ENCODE data around the gene RIMS1.
"Not testable (repeated sequence)": the region's sequence is repeated elsewhere in the genome, so short reads cannot be mapped to it uniquely, and the experiment has no call there.

The RIMS1 gene

GRCh38 chr6:72335203-72335602 is 448.9 kb downstream of the RIMS1 start:
- DNase-seq, ATAC-seq: not testable (repeated sequence)

- DNase-seq (no peak), ATAC-seq (no peak)
These were observed 462.6 kb downstream of the RIMS1 start for GRCh38 chr6:72348926-72349325.

- ATAC-seq = no peak
- no peak for DNase-seq
These were observed 464.0 kb downstream of the RIMS1 start for GRCh38 chr6:72350296-72350881.

- ATAC-seq = no peak
- no peak for DNase-seq
These were observed 477.7 kb downstream of the RIMS1 start for GRCh38 chr6:72363844-72364740.

- no peak for ATAC-seq
- DNase-seq = no peak
These were observed 479.4 kb downstream of the RIMS1 start for GRCh38 chr6:72365773-72366172.

GRCh38 chr6:72367439-72367838 is 481.1 kb downstream of the RIMS1 start:
- DNase-seq = no peak
- ATAC-seq = no peak

GRCh38 chr6:72371473-72371872 is 485.1 kb downstream of the RIMS1 start:
- no peak for ATAC-seq
- no peak for DNase-seq

GRCh38 chr6:72374172-72374571 is 487.8 kb downstream of the RIMS1 start:
- DNase-seq = no peak
- no peak for ATAC-seq

- DNase-seq (no peak), ATAC-seq (no peak)
These were observed 488.5 kb downstream of the RIMS1 start for GRCh38 chr6:72374857-72375256.

- no peak for DNase-seq
These were observed 490.4 kb downstream of the RIMS1 start for GRCh38 chr6:72376736-72377135.

GRCh38 chr6:72381076-72381475 is 494.7 kb downstream of the RIMS1 start:
- ATAC-seq (no peak), DNase-seq (no peak)

More at GRCh38 chr6:72376736-72377135, 490.4 kb downstream of the RIMS1 start:
- no peak for ATAC-seq

- DNase-seq = no peak
- no peak for ATAC-seq
These were observed 496.5 kb downstream of the RIMS1 start for GRCh38 chr6:72382602-72383529.

GRCh38 chr6:72386324-72386723 is 500.0 kb downstream of the RIMS1 start:
- DNase-seq (no peak), ATAC-seq (no peak)

- DNase-seq (no peak), ATAC-seq (no peak)
These were observed 503.3 kb downstream of the RIMS1 start for GRCh38 chr6:72389698-72390097.

GRCh38 chr6:72390548-72390947 is 504.2 kb downstream of the RIMS1 start:
- no peak for ATAC-seq
- DNase-seq = no peak

GRCh38 chr6:72401865-72402264 is 515.5 kb downstream of the RIMS1 start:
- DNase-seq = no peak
- ATAC-seq = no peak

GRCh38 chr6:72403413-72403812 is 517.1 kb downstream of the RIMS1 start:
- DNase-seq (no peak), ATAC-seq (no peak)

- DNase-seq (no peak), ATAC-seq (no peak)
These were observed 520.2 kb downstream of the RIMS1 start for GRCh38 chr6:72406517-72406916.

GRCh38 chr6:72410769-72411168 is 524.4 kb downstream of the RIMS1 start:
- DNase-seq = no peak
- no peak for ATAC-seq

- peak; percentile 82 for ATAC-seq
- DNase-seq = peak; percentile 65
These were observed 525.7 kb downstream of the RIMS1 start for GRCh38 chr6:72411872-72412708.

- ATAC-seq (no peak), DNase-seq (no peak)
These were observed 526.3 kb downstream of the RIMS1 start for GRCh38 chr6:72412709-72413044.

- ATAC-seq = no peak
- no peak for DNase-seq
These were observed 527.5 kb downstream of the RIMS1 start for GRCh38 chr6:72413884-72414283.

Data from stimulated activated naive CD8-positive, alpha-beta T cell treated with anti-CD3 and anti-CD28 coated beads, Interleukin-15, Interleukin-2, amounts not matched to agents 100 U/mL and 50 U/mL, for 24 hours (primary cell).